HUES48 (cell line): ENCODE results near the gene KRT86.

Experiments used
- H3K27ac ChIP-seq: one replicate; pipeline ENCODE4 v1.7.0; 2013; ENCODE audit warnings: low read depth, low read length, inconsistent platforms
- H3K27me3 ChIP-seq: 2 replicates; pipeline ENCODE4 v1.6.1; 2013; ENCODE audit warnings: mild to moderate bottlenecking, low read length; ENCODE audit not compliant: control insufficient read depth, insufficient read depth
- H3K36me3 ChIP-seq: 2 replicates; pipeline ENCODE4 v1.6.1; 2013; ENCODE audit warnings: low read length; ENCODE audit not compliant: control insufficient read depth, insufficient read depth
- H3K4me1 ChIP-seq: 2 replicates; pipeline ENCODE4 v1.6.1; 2013; ENCODE audit warnings: mild to moderate bottlenecking, low read length; ENCODE audit not compliant: control insufficient read depth, insufficient read depth
- H3K4me3 ChIP-seq: 2 replicates; pipeline ENCODE4 v1.5.1; 2013; ENCODE audit warnings: mild to moderate bottlenecking, low read depth, low read length
- H3K9ac ChIP-seq: 2 replicates; pipeline ENCODE4 v1.6.1; 2013; ENCODE audit warnings: mild to moderate bottlenecking, low read depth, low read length, moderate library complexity
- H3K9me3 ChIP-seq: 2 replicates; pipeline ENCODE4 v1.6.1; 2013; ENCODE audit warnings: low read length; ENCODE audit not compliant: control insufficient read depth, insufficient read depth

Gene KRT86

GRCh38 chr12:52274521-52275120 is at the start of gene KRT86:
Gene KRT86, plus strand, starts transcription at chr12:52274645. Its CDS starts 27,272 bp downstream, at chr12:52301917.
- Histone ChIP-seq H3K9ac (no peak within 1 kb of the TSS), H3K4me1 (peaks cover 3% of the 10 kb centered on the region; the same call in 1 of the 2 replicates), H3K27ac (no peak within 1 kb of the TSS), H3K4me3 (no peak within 1 kb of the TSS), H3K9me3 (no peaks in the 10 kb centered on the region), H3K27me3 (peaks cover 10% of the 10 kb centered on the region), H3K36me3 (no peaks in the 10 kb centered on the region)

- Histone ChIP-seq H3K9me3 (no peaks in the 10 kb centered on the region), H3K4me1 (no peaks in the 10 kb centered on the region), H3K36me3 (no peaks in the 10 kb centered on the region), H3K27ac (no peak overlapping the region), H3K9ac (no peak overlapping the region), H3K4me3 (no peak overlapping the region), H3K27me3 (peaks cover under 1% of the 10 kb centered on the region; the same call in 1 of the 2 replicates)
These were observed 48.7 kb upstream of the KRT86 start for GRCh38 chr12:52225752-52226151.

GRCh38 chr12:52226446-52226845 is 48.0 kb upstream of the KRT86 start:
- Histone ChIP-seq H3K4me1 (no peaks in the 10 kb centered on the region), H3K9ac (no peak overlapping the region), H3K4me3 (no peak overlapping the region), H3K27me3 (peaks cover 7% of the 10 kb centered on the region), H3K36me3 (no peaks in the 10 kb centered on the region), H3K27ac (no peak overlapping the region), H3K9me3 (no peaks in the 10 kb centered on the region)

- Histone ChIP-seq H3K9ac (no peak overlapping the region), H3K4me1 (peaks cover 9% of the 10 kb centered on the region; the same call in 1 of the 2 replicates), H3K4me3 (no peak overlapping the region), H3K9me3 (no peaks in the 10 kb centered on the region), H3K27ac (no peak overlapping the region), H3K36me3 (no peaks in the 10 kb centered on the region), H3K27me3 (peaks cover 20% of the 10 kb centered on the region)
These were observed 46.8 kb upstream of the KRT86 start for GRCh38 chr12:52227606-52228166.

GRCh38 chr12:52228366-52228765 is 46.1 kb upstream of the KRT86 start:
- Histone ChIP-seq H3K4me3 (no peak overlapping the region), H3K27me3 (peaks cover 27% of the 10 kb centered on the region), H3K9ac (no peak overlapping the region), H3K27ac (no peak overlapping the region), H3K9me3 (no peaks in the 10 kb centered on the region), H3K4me1 (peaks cover 10% of the 10 kb centered on the region; the same call in 1 of the 2 replicates), H3K36me3 (no peaks in the 10 kb centered on the region)

GRCh38 chr12:52228931-52229330 is 45.5 kb upstream of the KRT86 start:
- Histone ChIP-seq H3K27ac (no peak overlapping the region), H3K4me1 (peaks cover 14% of the 10 kb centered on the region), H3K4me3 (no peak overlapping the region), H3K9me3 (no peaks in the 10 kb centered on the region), H3K36me3 (no peaks in the 10 kb centered on the region), H3K27me3 (peaks cover 31% of the 10 kb centered on the region), H3K9ac (no peak overlapping the region)

GRCh38 chr12:52229836-52230343 is 44.6 kb upstream of the KRT86 start:
- Histone ChIP-seq H3K4me1 (peaks cover 14% of the 10 kb centered on the region), H3K9me3 (no peaks in the 10 kb centered on the region), H3K27ac (no peak overlapping the region), H3K36me3 (no peaks in the 10 kb centered on the region), H3K9ac (no peak overlapping the region), H3K27me3 (peaks cover 35% of the 10 kb centered on the region), H3K4me3 (no peak overlapping the region)

- Histone ChIP-seq H3K27ac (no peak overlapping the region), H3K4me3 (no peak overlapping the region), H3K9me3 (no peaks in the 10 kb centered on the region), H3K4me1 (peaks cover 14% of the 10 kb centered on the region), H3K27me3 (peaks cover 35% of the 10 kb centered on the region), H3K9ac (no peak overlapping the region), H3K36me3 (no peaks in the 10 kb centered on the region)
These were observed 43.8 kb upstream of the KRT86 start for GRCh38 chr12:52230364-52231281.

GRCh38 chr12:52231305-52232202 is 42.9 kb upstream of the KRT86 start:
- Histone ChIP-seq H3K9ac (no peak overlapping the region), H3K36me3 (no peaks in the 10 kb centered on the region), H3K27me3 (peaks cover 35% of the 10 kb centered on the region), H3K9me3 (no peaks in the 10 kb centered on the region), H3K4me1 (peaks cover 14% of the 10 kb centered on the region), H3K4me3 (no peak overlapping the region), H3K27ac (no peak overlapping the region)

GRCh38 chr12:52232203-52232673 is 42.2 kb upstream of the KRT86 start:
- no peaks in the 10 kb centered on the region for H3K9me3 ChIP-seq
- peaks cover 18% of the 10 kb centered on the region for H3K4me1 ChIP-seq
- H3K36me3 ChIP-seq, result no peaks in the 10 kb centered on the region
- peaks cover 35% of the 10 kb centered on the region for H3K27me3 ChIP-seq
- H3K9ac ChIP-seq, result no peak overlapping the region
- no peak overlapping the region for H3K27ac ChIP-seq
- H3K4me3 ChIP-seq, result peak overlapping the region; percentile 58; the same call in 1 of the 2 replicates
